Upper lobe of right lung (tissue), 1 donor: ENCODE measurements around the gene IL24. TPM values are rescaled to one million over a fixed set of nuclear protein-coding genes. Genes with fewer than 3 reads are reported as not detected.

Source experiments
- ATAC-seq: fragments of 200-7000 bp; cut with Tn5 transposase; one replicate; pipeline ENCODE4 v1.9.1; 2020; ENCODE audit warnings: mild to moderate bottlenecking, moderate library complexity
- DNase-seq: peaks from one replicate; pipeline ENCODE4 v3.0.0-alpha.2; 2020
- H3K27ac ChIP-seq: fragments of 200-600 bp; one replicate; pipeline ENCODE4 v1.8.0; 2022
- H3K27me3 ChIP-seq: fragments of 200-600 bp; one replicate; pipeline ENCODE4 v1.8.0; 2022; ENCODE audit warnings: mild to moderate bottlenecking
- H3K36me3 ChIP-seq: fragments of 200-600 bp; one replicate; pipeline ENCODE4 v1.8.0; 2022
- H3K4me1 ChIP-seq: fragments of 200-600 bp; one replicate; pipeline ENCODE4 v1.8.0; 2022
- H3K4me3 ChIP-seq: fragments of 200-600 bp; one replicate; pipeline ENCODE4 v1.8.0; 2022; ENCODE audit warnings: mild to moderate bottlenecking
- H3K9me3 ChIP-seq: fragments of 200-600 bp; one replicate; pipeline ENCODE4 v1.8.0; 2022
- CTCF ChIP-seq: fragments of 200-600 bp; IDR thresholded peaks from one replicate; pipeline ENCODE4 v1.8.0; 2022; ENCODE audit warnings: antibody characterized with exemption
- intact Hi-C: fragments of 100-400 bp; cut with DNase I; formaldehyde crosslinking; loops from one replicate; pipeline ENCODE4 v1.11.0; 2022
- total RNA-seq: library from RNA; stranded (reverse); fragmentation: NEBNext Ultra II Directional; extraction: Animal tissue kit (Norgen Biotek cat#: 25700); gene quantifications from one replicate; pipeline ENCODE4 v1.2.1, GENCODE V29; 2021
- donor health status: DM: no; HTN: yes; CAD: no; lungs with severe emphysema.

The IL24 gene
- total RNA-seq, 1 donor from 2014 or later: not detected

- Histone ChIP-seq H3K27me3 (no peaks in the 10 kb centered on the region), H3K27ac (peak overlapping the region; percentile 75), H3K36me3 (no peaks in the 10 kb centered on the region), H3K9me3 (no peaks in the 10 kb centered on the region), H3K4me3 (peak overlapping the region; percentile 55), H3K4me1 (peaks cover 29% of the 10 kb centered on the region)
- no peak for TF ChIP-seq CTCF
- intact Hi-C loops: no loop called here
- DNase-seq (no peak), ATAC-seq (peak; percentile 35)
Measured at GRCh38 chr1:206909883-206910318, 12.7 kb downstream of the IL24 start.

GRCh38 chr1:206911064-206911663 is 13.9 kb downstream of the IL24 start:
- no peaks in the 10 kb centered on the region for H3K36me3 ChIP-seq
- TF ChIP-seq CTCF: peak; percentile 93
- no peaks in the 10 kb centered on the region for H3K9me3 ChIP-seq
- H3K4me3 ChIP-seq: no peak overlapping the region
- intact Hi-C loops: no loop called here
- no peaks in the 10 kb centered on the region for H3K27me3 ChIP-seq
- H3K27ac ChIP-seq: no peak overlapping the region
- ATAC-seq (peak; percentile 27), DNase-seq (no peak)
- H3K4me1 ChIP-seq: peaks cover 29% of the 10 kb centered on the region

- intact Hi-C loops: no loop called here
- H3K27me3 ChIP-seq: no peaks in the 10 kb centered on the region
- H3K4me1 ChIP-seq: peaks cover 29% of the 10 kb centered on the region
- no peaks in the 10 kb centered on the region for H3K36me3 ChIP-seq
- H3K9me3 ChIP-seq: no peaks in the 10 kb centered on the region
- DNase-seq (no peak), ATAC-seq (peak; percentile 68)
- H3K4me3 ChIP-seq: no peak overlapping the region
- H3K27ac ChIP-seq: no peak overlapping the region
- peak; percentile 90 for TF ChIP-seq CTCF
Measured at GRCh38 chr1:206912445-206913095, 15.3 kb downstream of the IL24 start.

- no peaks in the 10 kb centered on the region for H3K36me3 ChIP-seq
- DNase-seq (no peak), ATAC-seq (no peak)
- no peaks in the 10 kb centered on the region for H3K9me3 ChIP-seq
- H3K4me1 ChIP-seq: peaks cover 21% of the 10 kb centered on the region
- TF ChIP-seq CTCF: no peak
- no peak overlapping the region for H3K4me3 ChIP-seq
- H3K27me3 ChIP-seq: no peaks in the 10 kb centered on the region
- no peak overlapping the region for H3K27ac ChIP-seq
- intact Hi-C loops: no loop called here
Measured at GRCh38 chr1:206913766-206914537, 16.7 kb downstream of the IL24 start.

- Histone ChIP-seq H3K27ac (no peak overlapping the region), H3K4me3 (no peak overlapping the region), H3K4me1 (peaks cover 12% of the 10 kb centered on the region), H3K27me3 (no peaks in the 10 kb centered on the region), H3K36me3 (no peaks in the 10 kb centered on the region), H3K9me3 (no peaks in the 10 kb centered on the region)
- no peak for TF ChIP-seq CTCF
- DNase-seq (no peak), ATAC-seq (no peak)
- intact Hi-C loops: no loop called here
Measured at GRCh38 chr1:206915030-206915735, 17.9 kb downstream of the IL24 start.
